ENCODE data around the gene PLK3. TPM values are rescaled to one million over a fixed set of nuclear protein-coding genes. Genes with fewer than 3 reads are reported as not detected.

The PLK3 gene
- total RNA-seq, 4 donors from 2014 or later = 10.6 to 29.3 (median 26.3) TPM

GRCh38 chr1:44775078-44775929 is 24.9 kb upstream of the PLK3 start, which contains the start of gene RPS8:
Gene RPS8 (plus strand): TSS chr1:44775540. CDS start chr1:44775597, 57 bp downstream.
- no peaks in the 10 kb centered on the region for H3K27me3 ChIP-seq
- H3K4me1 ChIP-seq = peaks cover 0 to 36% (median 20%) of the 10 kb centered on the region in 4 donors
- peak within 1 kb of the TSS; percentile 60 to 90 (median 84) for H3K4me3 ChIP-seq
- peak within 1 kb of the TSS; percentile 90 to 98 (median 92) for H3K27ac ChIP-seq
- WGBS, 2 donors = 0 to 1% methylated on average over 53 to 62 of the region's 65 CpGs
- peak; percentile 88 to 96 for DNase-seq (ENCODE audit: low spot score in 2 of 2)
- TF ChIP-seq EP300 (IDR thresholded peaks at IDR 0.05) (peak; percentile 77 to 100), POLR2A (IDR thresholded peaks at IDR 0.05) (peak; percentile 93 to 95)
- TF ChIP-seq, protein P1, sequence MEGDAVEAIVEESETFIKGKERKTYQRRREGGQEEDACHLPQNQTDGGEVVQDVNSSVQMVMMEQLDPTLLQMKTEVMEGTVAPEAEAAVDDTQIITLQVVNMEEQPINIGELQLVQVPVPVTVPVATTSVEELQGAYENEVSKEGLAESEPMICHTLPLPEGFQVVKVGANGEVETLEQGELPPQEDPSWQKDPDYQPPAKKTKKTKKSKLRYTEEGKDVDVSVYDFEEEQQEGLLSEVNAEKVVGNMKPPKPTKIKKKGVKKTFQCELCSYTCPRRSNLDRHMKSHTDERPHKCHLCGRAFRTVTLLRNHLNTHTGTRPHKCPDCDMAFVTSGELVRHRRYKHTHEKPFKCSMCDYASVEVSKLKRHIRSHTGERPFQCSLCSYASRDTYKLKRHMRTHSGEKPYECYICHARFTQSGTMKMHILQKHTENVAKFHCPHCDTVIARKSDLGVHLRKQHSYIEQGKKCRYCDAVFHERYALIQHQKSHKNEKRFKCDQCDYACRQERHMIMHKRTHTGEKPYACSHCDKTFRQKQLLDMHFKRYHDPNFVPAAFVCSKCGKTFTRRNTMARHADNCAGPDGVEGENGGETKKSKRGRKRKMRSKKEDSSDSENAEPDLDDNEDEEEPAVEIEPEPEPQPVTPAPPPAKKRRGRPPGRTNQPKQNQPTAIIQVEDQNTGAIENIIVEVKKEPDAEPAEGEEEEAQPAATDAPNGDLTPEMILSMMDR (IDR thresholded peaks at IDR 0.05) = peak in 2 of 5 experiments; percentile 24 to 43
- H3K9me3 ChIP-seq = no peaks in the 10 kb centered on the region
- H3K36me3 ChIP-seq = peaks cover 0 to 39% (median 12%) of the 10 kb centered on the region in 3 donors

DNA sequence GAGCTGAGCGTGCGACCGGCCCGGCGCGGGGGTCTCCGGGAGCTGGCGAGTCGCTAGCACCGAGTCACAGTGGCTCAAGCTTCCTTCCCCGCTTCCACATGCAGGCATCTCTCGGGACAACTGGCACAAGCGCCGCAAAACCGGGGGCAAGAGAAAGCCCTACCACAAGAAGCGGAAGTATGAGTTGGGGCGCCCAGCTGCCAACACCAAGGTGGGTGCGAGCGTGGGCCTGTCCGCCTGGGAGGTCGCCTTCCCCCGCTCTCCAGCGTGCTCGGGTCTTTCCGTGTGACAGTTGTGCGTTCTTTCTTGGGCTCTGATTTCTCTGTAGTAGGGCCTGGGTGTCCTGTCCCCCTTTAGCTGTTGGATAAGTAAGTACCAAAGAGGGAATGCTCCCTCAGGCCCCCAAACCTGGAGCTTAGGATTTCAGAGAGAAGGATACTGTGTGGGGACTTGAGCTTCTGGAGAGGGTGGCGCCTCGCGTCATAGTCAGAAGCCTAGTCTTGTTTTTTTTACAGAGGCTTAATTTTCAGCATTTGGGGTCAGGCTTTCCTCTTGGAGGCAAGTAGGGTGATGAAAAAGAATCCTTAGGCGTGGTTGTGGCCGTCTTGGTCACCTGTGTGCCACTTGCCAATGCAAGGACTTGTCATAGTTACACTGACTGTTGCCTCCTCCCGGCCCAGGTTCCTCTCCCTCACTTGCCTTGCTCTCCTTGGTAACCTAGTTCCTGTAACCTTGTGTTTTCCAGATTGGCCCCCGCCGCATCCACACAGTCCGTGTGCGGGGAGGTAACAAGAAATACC is 24.0 kb upstream of the PLK3 start:
- Histone ChIP-seq H3K27ac (peak overlapping the region; percentile 90 to 98 (median 92)), H3K9me3 (no peaks in the 10 kb centered on the region), H3K27me3 (no peaks in the 10 kb centered on the region), H3K4me3 (peak overlapping the region; percentile 60 to 90 (median 84)), H3K4me1 (peaks cover 0 to 36% (median 20%) of the 10 kb centered on the region in 4 donors), H3K36me3 (peaks cover 0 to 47% (median 12%) of the 10 kb centered on the region in 3 donors)
- TF ChIP-seq POLR2A (IDR thresholded peaks at IDR 0.05) = no peak
- TF ChIP-seq, protein P1 (IDR thresholded peaks at IDR 0.05) = no peak
- no peak for TF ChIP-seq EP300 (IDR thresholded peaks at IDR 0.05)
- DNase-seq (ENCODE audit: low spot score in 2 of 2) = no peak
- 7 to 16% methylated on average over 22 to 36 of the region's 36 CpGs for WGBS, 2 donors

DNA sequence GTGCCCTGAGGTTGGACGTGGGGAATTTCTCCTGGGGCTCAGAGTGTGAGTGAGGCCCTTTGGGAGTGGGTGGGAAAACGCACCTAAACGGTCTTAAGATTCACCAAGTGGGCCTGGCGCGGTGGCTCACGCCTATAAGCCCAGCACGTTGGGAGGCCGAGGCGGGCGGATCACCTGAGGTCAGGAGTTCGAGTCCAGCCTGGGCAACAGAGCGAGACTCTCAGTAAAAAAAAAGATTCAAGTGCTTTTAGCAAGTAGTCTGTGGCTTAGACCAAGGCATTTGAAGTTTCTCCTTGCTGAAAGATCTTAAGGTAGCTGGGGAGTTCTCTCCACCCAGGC is 23.5 kb upstream of the PLK3 start:
- Histone ChIP-seq H3K4me1 (peaks cover 0 to 36% (median 20%) of the 10 kb centered on the region in 4 donors), H3K27ac (peak overlapping the region; percentile 90 to 98 (median 92)), H3K4me3 (peak overlapping the region in 3 of 4 donors; percentile 60 to 90 (median 86)), H3K36me3 (peaks cover 0 to 53% (median 12%) of the 10 kb centered on the region in 3 donors), H3K9me3 (no peaks in the 10 kb centered on the region), H3K27me3 (no peaks in the 10 kb centered on the region)
- 51 to 60% methylated on average over 12 of the region's 12 CpGs for WGBS, 2 donors
- no peak for DNase-seq (ENCODE audit: low spot score in 2 of 2)
- TF ChIP-seq EP300 (IDR thresholded peaks at IDR 0.05) = no peak
- TF ChIP-seq POLR2A (IDR thresholded peaks at IDR 0.05) = no peak
- TF ChIP-seq, protein P1 (IDR thresholded peaks at IDR 0.05) = no peak

DNA sequence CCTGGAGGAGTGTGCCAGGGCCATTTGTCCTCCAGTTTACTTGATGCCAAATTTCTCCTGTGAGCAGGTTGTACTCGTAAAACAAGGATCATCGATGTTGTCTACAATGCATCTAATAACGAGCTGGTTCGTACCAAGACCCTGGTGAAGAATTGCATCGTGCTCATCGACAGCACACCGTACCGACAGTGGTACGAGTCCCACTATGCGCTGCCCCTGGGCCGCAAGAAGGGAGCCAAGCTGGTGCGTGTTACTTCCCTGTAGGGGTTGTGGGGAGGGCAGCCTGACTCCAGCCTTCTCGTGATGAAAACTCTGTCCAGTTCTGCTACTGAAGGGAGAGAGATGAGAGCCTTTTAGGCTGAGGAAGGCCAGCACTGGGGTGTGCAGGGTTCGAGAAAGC is 22.6 kb upstream of the PLK3 start:
- TF ChIP-seq EP300 (IDR thresholded peaks at IDR 0.05) = no peak
- Histone ChIP-seq H3K9me3 (no peaks in the 10 kb centered on the region), H3K27me3 (no peaks in the 10 kb centered on the region), H3K4me3 (peak overlapping the region in 1 of 4 donors; percentile 90), H3K36me3 (peaks cover 0 to 61% (median 12%) of the 10 kb centered on the region in 3 donors), H3K4me1 (peaks cover 0 to 36% (median 20%) of the 10 kb centered on the region in 4 donors), H3K27ac (peak overlapping the region in 1 of 4 donors; percentile 98)
- DNase-seq (ENCODE audit: low spot score in 2 of 2) = no peak
- WGBS, 2 donors = 85 to 86% methylated on average over 14 of the region's 14 CpGs

GRCh38 chr1:44777969-44778635 is 22.1 kb upstream of the PLK3 start:
- no peak overlapping the region for H3K4me3 ChIP-seq
- peaks cover 0 to 65% (median 12%) of the 10 kb centered on the region in 3 donors for H3K36me3 ChIP-seq
- DNase-seq (ENCODE audit: low spot score in 2 of 2) = no peak
- H3K9me3 ChIP-seq = no peaks in the 10 kb centered on the region
- H3K4me1 ChIP-seq = peaks cover 0 to 36% (median 20%) of the 10 kb centered on the region in 4 donors
- 63 to 68% methylated on average over 13 of the region's 13 CpGs for WGBS, 2 donors
- H3K27ac ChIP-seq = no peak overlapping the region
- no peak for TF ChIP-seq POLR2A (IDR thresholded peaks at IDR 0.05)
- TF ChIP-seq, protein P1 (IDR thresholded peaks at IDR 0.05) = no peak
- no peak for TF ChIP-seq EP300 (IDR thresholded peaks at IDR 0.05)
- H3K27me3 ChIP-seq = no peaks in the 10 kb centered on the region
